Liver (tissue), 3 donors: Measurements from ENCODE around the gene WNT4.

Experiments
- ATF3 ChIP-seq: IDR thresholded peaks from 2 replicates; pipeline ENCODE4 v1.6.1; 2016; ENCODE audit warnings: antibody characterized with exemption
- FOXA1 ChIP-seq: IDR thresholded peaks from 2 replicates; pipeline ENCODE4 v1.6.1; 2016; ENCODE audit warnings: antibody characterized with exemption
- GABPA ChIP-seq, 2 donors: IDR thresholded peaks in 1 of 2; conservative IDR thresholded peaks in 1 of 2; 2 replicates each; pipeline ENCODE4 v1.6.1; 2016; ENCODE audit warnings: antibody characterized with exemption in 2 of 2, mild to moderate bottlenecking in 1 of 2, moderate library complexity in 1 of 2
- RAD21 ChIP-seq, 2 donors: IDR thresholded peaks; 2 replicates each; pipeline ENCODE4 v1.6.1; 2016; ENCODE audit warnings: antibody characterized with exemption in 2 of 2, mild to moderate bottlenecking in 2 of 2
- REST ChIP-seq: IDR thresholded peaks from 2 replicates; pipeline ENCODE4 v1.6.1; 2016; ENCODE audit warnings: antibody characterized with exemption, mild to moderate bottlenecking
- YY1 ChIP-seq: IDR thresholded peaks from 2 replicates; pipeline ENCODE4 v1.6.1; 2016; ENCODE audit warnings: antibody characterized with exemption, mild to moderate bottlenecking
- ZBTB33 ChIP-seq: IDR thresholded peaks from 2 replicates; pipeline ENCODE4 v1.6.1; 2016; ENCODE audit warnings: antibody characterized with exemption
- TF ChIP-seq, protein P1 (sequence below): fragments of 150-350 bp; IDR thresholded peaks from 2 replicates; pipeline ENCODE4 v1.5.1; 2017; ENCODE audit warnings: improper control_type of control experiment, low read depth, low read length; ENCODE audit not compliant: missing input control
- donor health status: healthy.
- donor health status: healthy.

DNA sequence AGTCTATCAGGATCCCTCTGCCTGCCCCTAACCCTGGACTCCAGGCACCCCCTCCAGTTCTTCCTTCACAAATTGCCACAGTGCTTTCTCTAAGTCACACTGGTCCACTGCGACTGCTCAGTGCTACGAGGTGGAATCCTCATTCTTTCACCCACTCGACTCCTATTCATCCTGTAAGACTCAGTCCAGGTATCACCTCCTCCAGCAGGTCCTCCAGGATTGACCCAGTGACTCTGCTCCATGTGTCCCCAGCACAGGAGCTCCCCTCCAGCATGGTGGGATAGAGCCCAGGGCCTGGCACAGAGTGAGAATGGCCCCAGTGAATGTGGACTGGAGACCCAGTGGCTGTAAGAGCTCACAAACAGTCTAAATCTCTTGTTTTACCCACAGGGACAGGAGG, 45.5 kb upstream of the WNT4 start:
- TF ChIP-seq GABPA (IDR thresholded peaks at IDR 0.05 in 1 of 2, conservative IDR thresholded peaks at IDR 0.05 in 1 of 2) (no peak), FOXA1 (no peak), ZBTB33 (no peak), RAD21 (IDR thresholded peaks at IDR 0.05) (no peak), REST (no peak), ATF3 (no peak), YY1 (no peak)
- TF ChIP-seq, protein P1, sequence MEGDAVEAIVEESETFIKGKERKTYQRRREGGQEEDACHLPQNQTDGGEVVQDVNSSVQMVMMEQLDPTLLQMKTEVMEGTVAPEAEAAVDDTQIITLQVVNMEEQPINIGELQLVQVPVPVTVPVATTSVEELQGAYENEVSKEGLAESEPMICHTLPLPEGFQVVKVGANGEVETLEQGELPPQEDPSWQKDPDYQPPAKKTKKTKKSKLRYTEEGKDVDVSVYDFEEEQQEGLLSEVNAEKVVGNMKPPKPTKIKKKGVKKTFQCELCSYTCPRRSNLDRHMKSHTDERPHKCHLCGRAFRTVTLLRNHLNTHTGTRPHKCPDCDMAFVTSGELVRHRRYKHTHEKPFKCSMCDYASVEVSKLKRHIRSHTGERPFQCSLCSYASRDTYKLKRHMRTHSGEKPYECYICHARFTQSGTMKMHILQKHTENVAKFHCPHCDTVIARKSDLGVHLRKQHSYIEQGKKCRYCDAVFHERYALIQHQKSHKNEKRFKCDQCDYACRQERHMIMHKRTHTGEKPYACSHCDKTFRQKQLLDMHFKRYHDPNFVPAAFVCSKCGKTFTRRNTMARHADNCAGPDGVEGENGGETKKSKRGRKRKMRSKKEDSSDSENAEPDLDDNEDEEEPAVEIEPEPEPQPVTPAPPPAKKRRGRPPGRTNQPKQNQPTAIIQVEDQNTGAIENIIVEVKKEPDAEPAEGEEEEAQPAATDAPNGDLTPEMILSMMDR, result no peak
